OCI-LY7 (cell line): ENCODE data around the gene DDX19B. TPM values are rescaled to one million over a fixed set of nuclear protein-coding genes. Genes with fewer than 3 reads are reported as not detected.

Experiments used
- BruUV-seq: library from RNA; stranded (reverse); fragments of 400-500 nt; replicated peaks from 2 replicates; lab custom pipeline; 2021; lab: Mats Ljungman, UMichigan
- CTCF ChIA-PET: fragments of 300-600 bp; sonication (Branson Sonifier 250); formaldehyde crosslinking; loops from one replicate; lab custom pipeline; 2022; ENCODE audit warnings: antibody characterized with exemption; ENCODE audit not compliant: unreplicated experiment; lab: Charles Lee
- POLR2A ChIA-PET: fragments of 300-600 bp; sonication (Branson Sonifier 250); formaldehyde crosslinking; loops from one replicate; lab custom pipeline; 2022; ENCODE audit warnings: antibody characterized with exemption; lab: Charles Lee
- DNase-seq: peaks from one replicate; pipeline ENCODE4 v3.0.0-alpha.2; 2015; ENCODE audit warnings: low spot score
- H2AFZ ChIP-seq: fragments of 200-600 bp; sonication (generic), shearing (Covaris generic); 2 replicates; pipeline ENCODE4 v1.6.1; 2014; ENCODE audit warnings: mild to moderate bottlenecking, antibody characterized with exemption, low read length, moderate library complexity
- H3K27ac ChIP-seq: fragments of 200-600 bp; sonication (generic); 2 replicates; pipeline ENCODE4 v1.5.1; 2014; ENCODE audit warnings: mixed run types, low read depth, mild to moderate bottlenecking, moderate library complexity, low read length, inconsistent platforms; ENCODE audit not compliant: poor library complexity, severe bottlenecking
- H3K36me3 ChIP-seq: fragments of 200-600 bp; sonication (generic); 2 replicates; pipeline ENCODE4 v1.6.1; 2014; ENCODE audit warnings: mild to moderate bottlenecking, antibody characterized with exemption, low read length, moderate library complexity, mixed read lengths; ENCODE audit not compliant: insufficient read depth
- H3K4me1 ChIP-seq: fragments of 200-600 bp; sonication (generic); 2 replicates; pipeline ENCODE4 v1.5.1; 2014; ENCODE audit warnings: mild to moderate bottlenecking, low read length; ENCODE audit not compliant: insufficient read depth, poor library complexity, severe bottlenecking
- H3K4me2 ChIP-seq: fragments of 200-600 bp; sonication (generic); 2 replicates; pipeline ENCODE4 v1.6.1; 2014; ENCODE audit warnings: mild to moderate bottlenecking, low read length
- H3K4me3 ChIP-seq: fragments of 200-600 bp; sonication (generic); 2 replicates; pipeline ENCODE4 v1.5.1; 2014; ENCODE audit warnings: mild to moderate bottlenecking, low read depth, low read length; ENCODE audit not compliant: poor library complexity, severe bottlenecking
- H3K79me2 ChIP-seq: fragments of 200-600 bp; sonication (generic); 2 replicates; pipeline ENCODE4 v1.6.1; 2016; ENCODE audit warnings: low read depth, mild to moderate bottlenecking, low read length, moderate library complexity, mixed read lengths; ENCODE audit not compliant: insufficient read depth
- H3K9me2 ChIP-seq: fragments of 200-600 bp; sonication (generic); 2 replicates; pipeline ENCODE4 v1.6.1; 2016; ENCODE audit warnings: mild to moderate bottlenecking, low read length, mixed read lengths; ENCODE audit not compliant: insufficient read depth
- H3K9me3 ChIP-seq: fragments of 200-600 bp; sonication (generic); 2 replicates; pipeline ENCODE4 v1.6.1; 2014; ENCODE audit warnings: mild to moderate bottlenecking, mixed run types, low read length, mixed read lengths
- H4K20me1 ChIP-seq: fragments of 200-600 bp; sonication (generic); 2 replicates; pipeline ENCODE4 v1.6.1; 2014; ENCODE audit warnings: mild to moderate bottlenecking, antibody characterized with exemption, low read length, moderate library complexity, mixed read lengths; ENCODE audit not compliant: insufficient read depth
- CTCF ChIP-seq: fragments of 200-600 bp; sonication (generic); conservative IDR thresholded peaks from 2 replicates; pipeline ENCODE4 v1.5.1; 2014; ENCODE audit warnings: mild to moderate bottlenecking, antibody characterized with exemption, low read length, moderate library complexity, mixed read lengths
- EZH2phosphoT487 ChIP-seq: fragments of 200-600 bp; sonication (generic); IDR thresholded peaks from 2 replicates; pipeline ENCODE4 v1.6.1; 2018; ENCODE audit warnings: low read depth, borderline replicate concordance, mild to moderate bottlenecking, mixed run types, antibody characterized with exemption, low read length, moderate library complexity, mixed read lengths
- intact Hi-C: fragments of 100-400 bp; cut with micrococcal nuclease; formaldehyde crosslinking; loops from one replicate; pipeline ENCODE4 v1.10.0; 2022; ENCODE audit not compliant: unreplicated experiment
- total RNA-seq, 2 experiments: library from RNA; depleted of rRNA in 1 of 2; stranded (reverse); fragments of >200 nt in 1 of 2; shearing (Covaris generic) in 1 of 2; gene quantifications; 2 replicates each; pipeline ENCODE4 v1.2.3, GENCODE V29; 2014 to 2022

The DDX19B gene
- total RNA-seq, 2 experiments from 2014 or later = 18.7 to 22.8 TPM

GRCh38 chr16:70380919-70381603, 82.1 kb downstream of the DDX19B start:
- TSS peak; percentile 58 for BruUV-seq
- DNase-seq = peak; percentile 98
- Histone ChIP-seq H3K4me2 (peak overlapping the region; percentile 95), H3K4me1 (peaks cover 17% of the 10 kb centered on the region), H2AFZ (peak overlapping the region; percentile 41; the same call in 1 of the 2 replicates), H3K9me2 (no peaks in the 10 kb centered on the region), H4K20me1 (0 out of 2 replicates have a peak, but pooled peaks cover 4% of the 10 kb centered on the region), H3K4me3 (peak overlapping the region; percentile 89), H3K9me3 (no peaks in the 10 kb centered on the region), H3K36me3 (peaks cover 59% of the 10 kb centered on the region), H3K79me2 (peaks cover 26% of the 10 kb centered on the region; the same call in 1 of the 2 replicates), H3K27ac (peak overlapping the region; percentile 84)
- ChIA-PET POLR2A (interaction anchor here (0.6 to 2.8 kb wide), 21 partner anchors 11 to 1512 kb away, joined by 3 to 14 read pairs (median 3); partner anchors contain the start of genes AARS1, COG4, DDX19A and FCSK), CTCF (interaction anchor here (0.6 to 1.2 kb wide), 4 partner anchors 23 to 144 kb away, joined by 3 to 4 read pairs (median 4); partner anchors contain the start of gene FCSK)
- TF ChIP-seq CTCF = peak; percentile 71
- TF ChIP-seq EZH2phosphoT487 = no peak
- intact Hi-C loops = loop anchor here (1.0 to 5.0 kb wide), 4 partner anchors 51 to 142 kb away; partner anchors contain the start of genes COG4, FCSK and SF3B3

GRCh38 chr16:70381604-70382342, 82.8 kb downstream of the DDX19B start:
- ChIA-PET CTCF (no interaction called here), POLR2A (interaction anchor here (0.6 to 2.8 kb wide), 14 partner anchors 13 to 389 kb away, joined by 3 to 14 read pairs (median 3); partner anchors contain the start of genes COG4, FCSK and SF3B3)
- peak overlapping the region; percentile 41; the same call in 1 of the 2 replicates for H2AFZ ChIP-seq
- H3K4me1 ChIP-seq = peaks cover 17% of the 10 kb centered on the region
- intact Hi-C loops = loop anchor here (1.0 to 5.0 kb wide), 3 partner anchors 51 to 91 kb away; partner anchors contain the start of gene FCSK
- 0 out of 2 replicates have a peak, but pooled peaks cover 4% of the 10 kb centered on the region for H4K20me1 ChIP-seq
- no peaks in the 10 kb centered on the region for H3K9me3 ChIP-seq
- H3K9me2 ChIP-seq = no peaks in the 10 kb centered on the region
- TF ChIP-seq CTCF (no peak), EZH2phosphoT487 (no peak)
- peak overlapping the region; percentile 84 for H3K27ac ChIP-seq
- no peak for DNase-seq
- H3K4me3 ChIP-seq = peak overlapping the region; percentile 89
- peak overlapping the region; percentile 72 for H3K4me2 ChIP-seq
- peaks cover 58% of the 10 kb centered on the region for H3K36me3 ChIP-seq
- no TSS peak for BruUV-seq
- peaks cover 26% of the 10 kb centered on the region; the same call in 1 of the 2 replicates for H3K79me2 ChIP-seq
